HCT116 (cell line): ENCODE measurements around the gene ALDH1L2. TPM values are rescaled to one million over a fixed set of nuclear protein-coding genes. Genes with fewer than 3 reads are reported as not detected.

Source experiments
- ATAC-seq: fragments of 200-7000 bp; cut with Tn5 transposase; 2 replicates; pipeline ENCODE4 v1.9.1; 2020; ENCODE audit warnings: mild to moderate bottlenecking, moderate library complexity
- BruUV-seq: library from RNA; stranded (reverse); fragments of 400-500 nt; replicated peaks from 2 replicates; lab custom pipeline; 2021; lab: Mats Ljungman, UMichigan
- CTCF ChIA-PET: fragments of 300-600 bp; sonication (Branson Sonifier 250); formaldehyde crosslinking; loops from one replicate; lab custom pipeline; 2021; ENCODE audit warnings: antibody characterized with exemption; lab: Charles Lee
- POLR2A ChIA-PET: fragments of 300-600, 350-600 bp; sonication (Branson Sonifier 250); formaldehyde crosslinking; loops from one replicate; lab custom pipeline; 2021; ENCODE audit warnings: antibody characterized with exemption; lab: Charles Lee
- RAD21 ChIA-PET, 2 experiments: fragments of 300-600 bp; sonication (Branson Sonifier 250); formaldehyde crosslinking; loops; one replicate each; lab custom pipeline; 2023; ENCODE audit warnings: low total read pairs in 2 of 2; ENCODE audit not compliant: uncharacterized antibody in 2 of 2, unreplicated experiment in 2 of 2, low non-redundant PET in 1 of 2; lab: Charles Lee
- DNase-seq: peaks from one replicate; pipeline ENCODE4 v3.0.0-alpha.2; 2010; ENCODE audit warnings: low read depth, low spot score
- H2AFZ ChIP-seq: fragments of 200-600 bp; shearing (Covaris generic), sonication (generic); 2 replicates; pipeline ENCODE4 v1.6.1; 2017; ENCODE audit warnings: low read depth, mixed run types, mixed read lengths, antibody characterized with exemption, low read length; ENCODE audit not compliant: poor library complexity, severe bottlenecking
- H3K27ac ChIP-seq: 2 replicates; pipeline ENCODE4 v1.5.1; 2012; ENCODE audit warnings: low read depth, low read length
- H3K27me3 ChIP-seq: fragments of 200-600 bp; sonication (generic); 2 replicates; pipeline ENCODE4 v1.6.1; 2016; ENCODE audit warnings: mixed run types, low read length, mixed read lengths; ENCODE audit not compliant: insufficient read depth
- H3K36me3 ChIP-seq, 2 experiments: fragments of 200-500 bp in 1 of 2; fragments of 200-600 bp in 1 of 2; sonication (Bioruptor generic) in 1 of 2; sonication (generic) in 1 of 2; 2 replicates each; pipeline versions ENCODE4 v1.5.1 to v1.6.1; 2014 to 2016; ENCODE audit warnings: low read length in 2 of 2, inconsistent platforms in 1 of 2, mixed read lengths in 1 of 2, mixed run types in 1 of 2; ENCODE audit not compliant: insufficient read depth in 2 of 2, control insufficient read depth in 1 of 2
- H3K4me1 ChIP-seq, 2 experiments: fragments of 200-600 bp in 1 of 2; sonication (generic) in 1 of 2; 2 replicates each; pipeline versions ENCODE4 v1.5.1 to v1.6.1; 2012 to 2017; ENCODE audit warnings: low read length in 2 of 2, inconsistent platforms in 1 of 2, mild to moderate bottlenecking in 1 of 2, mixed read lengths in 1 of 2, mixed run types in 1 of 2, moderate library complexity in 1 of 2; ENCODE audit not compliant: insufficient read depth in 2 of 2, control insufficient read depth in 1 of 2
- H3K4me2 ChIP-seq: fragments of 200-600 bp; sonication (generic); 2 replicates; pipeline ENCODE4 v1.6.1; 2017; ENCODE audit warnings: mixed run types, low read length, mixed read lengths
- H3K4me3 ChIP-seq, 2 experiments: fragments of 200-600 bp in 1 of 2; sonication (generic) in 1 of 2; replicated peaks in 1 of 2; 2 replicates each; pipeline ENCODE4 v1.5.1; 2011 to 2016; ENCODE audit warnings: low read length in 2 of 2, control low read depth in 1 of 2, low read depth in 1 of 2, mild to moderate bottlenecking in 1 of 2, mixed read lengths in 1 of 2, mixed run types in 1 of 2
- H3K79me2 ChIP-seq: fragments of 200-600 bp; sonication (generic); 2 replicates; pipeline ENCODE4 v1.6.1; 2017; ENCODE audit warnings: mild to moderate bottlenecking, mixed run types, low read length, moderate library complexity, mixed read lengths; ENCODE audit not compliant: insufficient read depth
- H3K9ac ChIP-seq: fragments of 200-600 bp; sonication (generic); 2 replicates; pipeline ENCODE4 v1.6.1; 2016; ENCODE audit warnings: low read length, mixed read lengths
- H3K9me2 ChIP-seq: fragments of 200-600 bp; sonication (generic), shearing (Covaris generic); 2 replicates; pipeline ENCODE4 v1.6.1; 2017; ENCODE audit warnings: mixed run types, mild to moderate bottlenecking, moderate library complexity; ENCODE audit not compliant: insufficient read depth
- H3K9me3 ChIP-seq, 2 experiments: fragments of 200-500 bp in 1 of 2; fragments of 200-600 bp in 1 of 2; sonication (Bioruptor generic) in 1 of 2; sonication (generic) in 1 of 2; 2 replicates each; pipeline ENCODE4 v1.6.1; 2014 to 2017; ENCODE audit warnings: low read length in 2 of 2, mixed read lengths in 2 of 2, inconsistent platforms in 1 of 2, low read depth in 1 of 2, mild to moderate bottlenecking in 1 of 2, mixed run types in 1 of 2, moderate library complexity in 1 of 2; ENCODE audit not compliant: control insufficient read depth in 1 of 2, insufficient read depth in 1 of 2
- H4K20me1 ChIP-seq: fragments of 200-600 bp; sonication (generic), shearing (Covaris generic); 2 replicates; pipeline ENCODE4 v1.6.1; 2017; ENCODE audit warnings: mixed run types, mild to moderate bottlenecking, moderate library complexity; ENCODE audit not compliant: insufficient read depth
- EGR1 ChIP-seq: IDR thresholded peaks from 2 replicates; pipeline ENCODE4 v1.6.1; 2012; ENCODE audit warnings: low read depth
- EZH2phosphoT487 ChIP-seq: fragments of 200-600 bp; IDR thresholded peaks from 2 replicates; pipeline ENCODE4 v1.6.1; 2018; ENCODE audit warnings: antibody characterized with exemption, borderline replicate concordance
- JUND ChIP-seq: IDR thresholded peaks from 2 replicates; pipeline ENCODE4 v1.6.1; 2012
- TCF7L2 ChIP-seq: IDR thresholded peaks from 2 replicates; pipeline ENCODE4 v1.7.0; 2011; ENCODE audit warnings: borderline replicate concordance, inconsistent platforms; ENCODE audit not compliant: insufficient read depth, insufficient read length; ENCODE audit errors: extremely low read depth
- intact Hi-C: fragments of 100-400 bp; cut with micrococcal nuclease; formaldehyde crosslinking; loops from 2 replicates; pipeline ENCODE4 v1.10.0; 2022
- total RNA-seq: library from RNA; stranded (reverse); gene quantifications from one replicate; pipeline ENCODE4 v1.2.1, GENCODE V29; 2021; ENCODE audit not compliant: unreplicated experiment
- TF ChIP-seq, protein P1 (sequence below): IDR thresholded peaks from 2 replicates; pipeline ENCODE4 v1.6.1; 2012
- TF ChIP-seq, protein P2 (sequence below): IDR thresholded peaks from 2 replicates; pipeline ENCODE4 v1.6.1; 2012; ENCODE audit warnings: low read depth

The ALDH1L2 gene
- total RNA-seq, 1 experiment from 2014 or later = 1.5 TPM

- H3K9me2 ChIP-seq = no peaks in the 10 kb centered on the region
- H3K4me1 ChIP-seq = peaks cover 0 to 7% of the 10 kb centered on the region in 2 experiments; a peak in 1 of 4 replicates
- no peaks in the 10 kb centered on the region for H3K27me3 ChIP-seq
- no peak overlapping the region for H3K27ac ChIP-seq
- H3K36me3 ChIP-seq = no peaks in the 10 kb centered on the region
- CTCF ChIA-PET = no interaction called here
- peaks cover 6% of the 10 kb centered on the region; the same call in 1 of the 2 replicates for H3K79me2 ChIP-seq
- ATAC-seq (no peak), DNase-seq (no peak)
- no peaks in the 10 kb centered on the region for H4K20me1 ChIP-seq
- H3K4me3 ChIP-seq = no peak overlapping the region
- intact Hi-C loops = no loop called here
- H3K9ac ChIP-seq = no peak overlapping the region
- POLR2A ChIA-PET = no interaction called here
- no TSS peak for BruUV-seq
- H3K4me2 ChIP-seq = no peak overlapping the region
- TF ChIP-seq EGR1 (no peak), EZH2phosphoT487 (no peak), JUND (no peak), TCF7L2 (no peak)
- TF ChIP-seq, protein P1, sequence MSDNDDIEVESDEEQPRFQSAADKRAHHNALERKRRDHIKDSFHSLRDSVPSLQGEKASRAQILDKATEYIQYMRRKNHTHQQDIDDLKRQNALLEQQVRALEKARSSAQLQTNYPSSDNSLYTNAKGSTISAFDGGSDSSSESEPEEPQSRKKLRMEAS = no peak
- TF ChIP-seq, protein P2, sequence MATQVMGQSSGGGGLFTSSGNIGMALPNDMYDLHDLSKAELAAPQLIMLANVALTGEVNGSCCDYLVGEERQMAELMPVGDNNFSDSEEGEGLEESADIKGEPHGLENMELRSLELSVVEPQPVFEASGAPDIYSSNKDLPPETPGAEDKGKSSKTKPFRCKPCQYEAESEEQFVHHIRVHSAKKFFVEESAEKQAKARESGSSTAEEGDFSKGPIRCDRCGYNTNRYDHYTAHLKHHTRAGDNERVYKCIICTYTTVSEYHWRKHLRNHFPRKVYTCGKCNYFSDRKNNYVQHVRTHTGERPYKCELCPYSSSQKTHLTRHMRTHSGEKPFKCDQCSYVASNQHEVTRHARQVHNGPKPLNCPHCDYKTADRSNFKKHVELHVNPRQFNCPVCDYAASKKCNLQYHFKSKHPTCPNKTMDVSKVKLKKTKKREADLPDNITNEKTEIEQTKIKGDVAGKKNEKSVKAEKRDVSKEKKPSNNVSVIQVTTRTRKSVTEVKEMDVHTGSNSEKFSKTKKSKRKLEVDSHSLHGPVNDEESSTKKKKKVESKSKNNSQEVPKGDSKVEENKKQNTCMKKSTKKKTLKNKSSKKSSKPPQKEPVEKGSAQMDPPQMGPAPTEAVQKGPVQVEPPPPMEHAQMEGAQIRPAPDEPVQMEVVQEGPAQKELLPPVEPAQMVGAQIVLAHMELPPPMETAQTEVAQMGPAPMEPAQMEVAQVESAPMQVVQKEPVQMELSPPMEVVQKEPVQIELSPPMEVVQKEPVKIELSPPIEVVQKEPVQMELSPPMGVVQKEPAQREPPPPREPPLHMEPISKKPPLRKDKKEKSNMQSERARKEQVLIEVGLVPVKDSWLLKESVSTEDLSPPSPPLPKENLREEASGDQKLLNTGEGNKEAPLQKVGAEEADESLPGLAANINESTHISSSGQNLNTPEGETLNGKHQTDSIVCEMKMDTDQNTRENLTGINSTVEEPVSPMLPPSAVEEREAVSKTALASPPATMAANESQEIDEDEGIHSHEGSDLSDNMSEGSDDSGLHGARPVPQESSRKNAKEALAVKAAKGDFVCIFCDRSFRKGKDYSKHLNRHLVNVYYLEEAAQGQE = no peak
- TF ChIP-seq, all 23 proteins: peak for 0
- RAD21 ChIA-PET = no interaction called here
- Histone ChIP-seq H2AFZ (no peak overlapping the region), H3K9me3 (no peaks in the 10 kb centered on the region)
Measured at GRCh38 chr12:105015543-105015942, 68.7 kb downstream of the ALDH1L2 start.
